Stimulated activated CD4-positive, alpha-beta T cell treated with anti-CD3 and anti-CD28 coated beads, Interleukin-1b, Interleukin-23, amount 100 ng/mL, for 24 hours (primary cell): ENCODE measurements around the gene RARS2.

ENCODE experiments used
- DNase-seq, 4 experiments: peaks; one replicate each; pipeline ENCODE4 v3.0.0-alpha.2; 2020; ENCODE audit warnings: low read depth in 4 of 4, low spot score in 1 of 4

The RARS2 gene

GRCh38 chr6:87573307-87574024, 16.3 kb downstream of the RARS2 start:
- DNase-seq, result no peak

- DNase-seq, result no peak
Observed at GRCh38 chr6:87572883-87573282, 16.9 kb downstream of the RARS2 start.

GRCh38 chr6:87572021-87572420, 17.8 kb downstream of the RARS2 start:
- no peak for DNase-seq

- DNase-seq, result no peak
Observed at GRCh38 chr6:87561017-87561416, 28.8 kb downstream of the RARS2 start.

GRCh38 chr6:87558446-87558845, 31.3 kb downstream of the RARS2 start:
- no peak for DNase-seq

- no peak for DNase-seq
Observed at GRCh38 chr6:87555506-87555905, 34.3 kb downstream of the RARS2 start.

- DNase-seq, result no peak
Observed at GRCh38 chr6:87553159-87553765, 36.5 kb downstream of the RARS2 start.

GRCh38 chr6:87551799-87552198, 38.0 kb downstream of the RARS2 start:
- no peak for DNase-seq

- DNase-seq, result no peak
Observed at GRCh38 chr6:87544474-87544735, 45.4 kb downstream of the RARS2 start.

GRCh38 chr6:87543696-87544473, 45.9 kb downstream of the RARS2 start:
- DNase-seq, result no peak

GRCh38 chr6:87541744-87542143, 48.0 kb downstream of the RARS2 start:
- DNase-seq, result no peak

GRCh38 chr6:87541041-87541440, 48.7 kb downstream of the RARS2 start:
- no peak for DNase-seq

- DNase-seq, result no peak
Observed at GRCh38 chr6:87540539-87540938, 49.2 kb downstream of the RARS2 start.

GRCh38 chr6:87539554-87539953, 50.2 kb downstream of the RARS2 start:
- DNase-seq, result no peak

- no peak for DNase-seq
Observed at GRCh38 chr6:87538510-87539260, 51.1 kb downstream of the RARS2 start.

- DNase-seq, result no peak
Observed at GRCh38 chr6:87534377-87535047, 55.3 kb downstream of the RARS2 start.

GRCh38 chr6:87529221-87529620, 60.6 kb downstream of the RARS2 start:
- DNase-seq, result no peak

- no peak for DNase-seq
Observed at GRCh38 chr6:87522686-87523085, 67.1 kb downstream of the RARS2 start.

GRCh38 chr6:87518453-87518852, 71.3 kb downstream of the RARS2 start:
- no peak for DNase-seq

GRCh38 chr6:87514831-87515230, 75.0 kb downstream of the RARS2 start:
- DNase-seq, result no peak

- no peak for DNase-seq
Observed at GRCh38 chr6:87504441-87504840, 85.3 kb downstream of the RARS2 start.
